A673 (cell line): ENCODE data around the gene LINC00632. TPM values are rescaled to one million over a fixed set of nuclear protein-coding genes. Genes with fewer than 3 reads are reported as not detected.

Experiments used
- BruUV-seq: library from RNA; stranded (reverse); fragments of 400-500 nt; replicated peaks from 2 replicates; lab custom pipeline; 2021; lab: Mats Ljungman, UMichigan
- CTCF ChIA-PET: fragments of 300-600 bp; sonication (Branson Sonifier 250); formaldehyde crosslinking; loops from one replicate; lab custom pipeline; 2022; ENCODE audit warnings: antibody characterized with exemption; lab: Charles Lee
- POLR2A ChIA-PET: fragments of 300-600 bp; sonication (Branson Sonifier 250); formaldehyde crosslinking; loops from one replicate; lab custom pipeline; 2022; ENCODE audit warnings: antibody characterized with exemption; ENCODE audit not compliant: low non-redundant PET; lab: Charles Lee
- DNase-seq: peaks from one replicate; pipeline ENCODE4 v3.0.0-alpha.2; 2015; ENCODE audit warnings: low spot score
- H3K27ac ChIP-seq: fragments of 200-600 bp; sonication (generic); 2 replicates; pipeline ENCODE4 v1.5.1; 2016; ENCODE audit warnings: mixed run types, low read depth, mild to moderate bottlenecking, mixed read lengths, antibody characterized with exemption, low read length; ENCODE audit not compliant: poor library complexity, severe bottlenecking
- H3K27me3 ChIP-seq: fragments of 200-600 bp; sonication (generic); replicated peaks from 2 replicates; pipeline ENCODE4 v1.6.1; 2017; ENCODE audit warnings: mixed run types, low read depth, mild to moderate bottlenecking, mixed read lengths, antibody characterized with exemption, low read length; ENCODE audit not compliant: insufficient read depth, poor library complexity
- H3K36me3 ChIP-seq: fragments of 200-600 bp; sonication (generic); 2 replicates; pipeline ENCODE4 v1.6.1; 2016; ENCODE audit warnings: mixed run types, mild to moderate bottlenecking, mixed read lengths, antibody characterized with exemption, low read length; ENCODE audit not compliant: insufficient read depth, poor library complexity, severe bottlenecking
- H3K4me1 ChIP-seq: fragments of 200-600 bp; sonication (generic); 2 replicates; pipeline ENCODE4 v1.6.1; 2017; ENCODE audit warnings: mixed run types, mild to moderate bottlenecking, mixed read lengths, antibody characterized with exemption, low read length; ENCODE audit not compliant: insufficient read depth, poor library complexity, severe bottlenecking
- H3K4me3 ChIP-seq: fragments of 200-600 bp; sonication (generic); 2 replicates; pipeline ENCODE4 v1.5.1; 2016; ENCODE audit warnings: low read depth, mixed run types, mild to moderate bottlenecking, mixed read lengths, low read length; ENCODE audit not compliant: poor library complexity, severe bottlenecking
- H3K9me3 ChIP-seq: fragments of 200-600 bp; sonication (generic); 2 replicates; pipeline ENCODE4 v1.6.1; 2016; ENCODE audit warnings: mixed run types, low read depth, mild to moderate bottlenecking, mixed read lengths, antibody characterized with exemption, low read length; ENCODE audit not compliant: poor library complexity, severe bottlenecking
- CTCF ChIP-seq: fragments of 300-800, 200-600 bp; sonication (generic); conservative IDR thresholded peaks from 2 replicates; pipeline ENCODE4 v1.5.1; 2017; ENCODE audit warnings: low read depth, mild to moderate bottlenecking, antibody characterized with exemption, low read length, moderate library complexity, mixed read lengths
- EZH2 ChIP-seq: fragments of 200-600 bp; sonication (generic); IDR thresholded peaks from 2 replicates; pipeline ENCODE4 v1.6.1; 2017; ENCODE audit warnings: borderline replicate concordance, low read depth, mild to moderate bottlenecking, mixed read lengths, antibody characterized with exemption, low read length; ENCODE audit not compliant: poor library complexity, severe bottlenecking
- intact Hi-C: fragments of 100-400 bp; cut with micrococcal nuclease; formaldehyde crosslinking; loops from one replicate; pipeline ENCODE4 v1.10.0; 2022; ENCODE audit not compliant: unreplicated experiment
- total RNA-seq: library from RNA; stranded (reverse); gene quantifications from 2 replicates; pipeline ENCODE4 v1.2.3, GENCODE V29; 2021

The LINC00632 gene
- total RNA-seq, 1 experiment from 2014 or later, result 7.5 TPM

GRCh38 chrX:140711894-140712293 is 2.3 kb downstream of the LINC00632 start:
- no peak for DNase-seq
- Histone ChIP-seq H3K27me3 (peaks cover 3% of the 10 kb centered on the region), H3K4me1 (peaks cover 3% of the 10 kb centered on the region), H3K36me3 (no peaks in the 10 kb centered on the region), H3K4me3 (no peak overlapping the region), H3K27ac (no peak overlapping the region), H3K9me3 (no peaks in the 10 kb centered on the region)
- ChIA-PET CTCF (no interaction called here), POLR2A (no interaction called here)
- TF ChIP-seq EZH2, result no peak
- TF ChIP-seq CTCF, result no peak
- no TSS peak for BruUV-seq
- intact Hi-C loops, result no loop called here

GRCh38 chrX:140712413-140713173 is 3.0 kb downstream of the LINC00632 start:
- Histone ChIP-seq H3K36me3 (no peaks in the 10 kb centered on the region), H3K9me3 (no peaks in the 10 kb centered on the region), H3K27me3 (peaks cover 3% of the 10 kb centered on the region), H3K4me1 (peaks cover 3% of the 10 kb centered on the region), H3K4me3 (peak overlapping the region; percentile 27), H3K27ac (no peak overlapping the region)
- TF ChIP-seq CTCF (no peak), EZH2 (no peak)
- ChIA-PET POLR2A (no interaction called here), CTCF (no interaction called here)
- DNase-seq, result peak; percentile 60
- intact Hi-C loops, result no loop called here
- BruUV-seq, result no TSS peak

- intact Hi-C loops, result no loop called here
- CTCF ChIA-PET, result no interaction called here
- peak overlapping the region; percentile 27 for H3K4me3 ChIP-seq
Measured at GRCh38 chrX:140713174-140713539, 3.6 kb downstream of the LINC00632 start.

More at GRCh38 chrX:140713174-140713539, 3.6 kb downstream of the LINC00632 start:
- peaks cover 3% of the 10 kb centered on the region for H3K27me3 ChIP-seq
- no peak for DNase-seq
- TF ChIP-seq EZH2, result no peak
- no peak for TF ChIP-seq CTCF
- H3K27ac ChIP-seq, result no peak overlapping the region
- peaks cover 3% of the 10 kb centered on the region for H3K4me1 ChIP-seq
- H3K9me3 ChIP-seq, result no peaks in the 10 kb centered on the region
- no peaks in the 10 kb centered on the region for H3K36me3 ChIP-seq
- POLR2A ChIA-PET, result no interaction called here
- BruUV-seq, result no TSS peak
